Gastrocnemius medialis (tissue), 4 donors: ENCODE data around the gene ADORA1.

Experiments
- POLR2A ChIP-seq, 2 donors: fragments of 450-650 bp; IDR thresholded peaks; one replicate each; pipeline ENCODE4 v1.6.1; 2017; ENCODE audit warnings: antibody characterized with exemption in 2 of 2, mild to moderate bottlenecking in 2 of 2, moderate library complexity in 2 of 2
- TF ChIP-seq, protein P1 (sequence below), 5 experiments: fragments of 450-650 bp in 3 of 5; fragments of 200-600 bp in 2 of 5; sonication (generic) in 2 of 5; IDR thresholded peaks in 4 of 5; conservative IDR thresholded peaks in 1 of 5; 1 replicate in 4 of 5; 2 replicates in 1 of 5; pipeline ENCODE4 v1.5.1; 2016 to 2019; ENCODE audit warnings: antibody characterized with exemption in 5 of 5, mild to moderate bottlenecking in 3 of 5, moderate library complexity in 3 of 5

DNA sequence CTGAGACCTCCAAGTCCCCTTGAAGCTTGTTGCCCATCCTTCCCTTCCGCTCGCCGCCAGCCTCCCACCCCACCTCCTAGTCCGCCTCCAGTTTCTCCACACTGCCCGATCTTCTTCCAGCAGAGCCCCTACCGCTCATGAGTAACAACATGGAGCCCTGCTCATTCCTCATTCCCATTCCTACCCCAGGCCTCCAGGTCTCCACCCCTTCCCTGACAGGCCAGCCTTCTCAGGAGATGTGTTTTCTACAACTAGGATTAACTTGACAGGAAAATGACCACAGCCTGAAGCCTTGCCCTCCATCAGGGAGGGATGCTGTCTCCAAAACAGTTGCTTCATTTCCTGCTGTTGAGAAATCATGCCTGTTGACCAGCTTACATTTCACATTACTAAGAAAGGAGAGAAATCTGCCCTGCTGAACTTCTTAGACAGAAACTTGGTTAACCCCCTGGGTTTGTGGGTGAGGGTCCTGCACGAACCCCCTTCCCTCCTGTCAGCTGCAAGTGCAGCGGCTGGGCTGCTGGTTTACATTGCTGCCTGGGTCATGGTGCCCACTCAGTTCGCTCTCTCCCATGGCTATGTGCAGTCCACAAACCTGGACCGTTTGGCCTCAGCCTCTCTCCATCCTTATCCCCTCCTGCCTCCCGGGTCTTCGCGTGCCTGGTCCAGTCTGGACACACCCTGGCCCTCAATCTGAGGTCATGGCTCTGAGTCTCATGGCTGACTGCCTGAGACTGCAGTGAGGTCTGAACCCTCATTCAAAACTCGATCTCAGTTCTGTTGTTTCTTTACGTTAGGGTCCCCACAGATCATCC, 75.1 kb downstream of the ADORA1 start:
- TF ChIP-seq, protein P1, sequence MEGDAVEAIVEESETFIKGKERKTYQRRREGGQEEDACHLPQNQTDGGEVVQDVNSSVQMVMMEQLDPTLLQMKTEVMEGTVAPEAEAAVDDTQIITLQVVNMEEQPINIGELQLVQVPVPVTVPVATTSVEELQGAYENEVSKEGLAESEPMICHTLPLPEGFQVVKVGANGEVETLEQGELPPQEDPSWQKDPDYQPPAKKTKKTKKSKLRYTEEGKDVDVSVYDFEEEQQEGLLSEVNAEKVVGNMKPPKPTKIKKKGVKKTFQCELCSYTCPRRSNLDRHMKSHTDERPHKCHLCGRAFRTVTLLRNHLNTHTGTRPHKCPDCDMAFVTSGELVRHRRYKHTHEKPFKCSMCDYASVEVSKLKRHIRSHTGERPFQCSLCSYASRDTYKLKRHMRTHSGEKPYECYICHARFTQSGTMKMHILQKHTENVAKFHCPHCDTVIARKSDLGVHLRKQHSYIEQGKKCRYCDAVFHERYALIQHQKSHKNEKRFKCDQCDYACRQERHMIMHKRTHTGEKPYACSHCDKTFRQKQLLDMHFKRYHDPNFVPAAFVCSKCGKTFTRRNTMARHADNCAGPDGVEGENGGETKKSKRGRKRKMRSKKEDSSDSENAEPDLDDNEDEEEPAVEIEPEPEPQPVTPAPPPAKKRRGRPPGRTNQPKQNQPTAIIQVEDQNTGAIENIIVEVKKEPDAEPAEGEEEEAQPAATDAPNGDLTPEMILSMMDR (IDR thresholded peaks at IDR 0.05 in 4 of 5, conservative IDR thresholded peaks at IDR 0.05 in 1 of 5): no peak
- peak in 1 of 2 donors; percentile 10 for TF ChIP-seq POLR2A (IDR thresholded peaks at IDR 0.05)
